CD1c-positive myeloid dendritic cell (primary cell): ENCODE measurements around the gene NR3C2.

Source experiments
- DNase-seq: peaks from one replicate; pipeline ENCODE4 v3.0.0-alpha.2; 2016; ENCODE audit errors: extremely low spot score

The NR3C2 gene

DNA sequence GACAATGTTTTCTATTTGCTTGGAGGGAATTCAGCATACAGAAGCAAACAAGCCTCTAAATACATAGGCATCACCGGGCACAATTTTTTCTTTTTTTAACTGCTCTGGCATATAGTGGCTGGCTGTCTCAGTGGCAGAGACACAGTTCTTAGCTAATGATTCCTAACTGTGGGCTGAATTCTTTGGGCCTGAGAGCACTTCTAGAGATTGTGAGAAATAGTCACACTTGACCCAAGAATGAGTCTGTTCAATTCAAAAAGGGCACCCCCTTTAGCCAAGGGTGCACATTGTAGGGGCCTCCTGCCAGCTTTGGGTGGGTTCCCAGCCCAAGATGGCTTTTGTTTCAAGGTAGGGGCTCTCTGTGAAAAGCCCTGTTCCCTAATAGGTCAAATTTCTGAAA is 364.6 kb downstream of the NR3C2 start:
- no peak for DNase-seq

GRCh38 chr4:148076964-148077363 is 365.2 kb downstream of the NR3C2 start:
- DNase-seq: no peak

GRCh38 chr4:148075438-148075837 is 366.8 kb downstream of the NR3C2 start:
- DNase-seq: no peak

GRCh38 chr4:148074462-148074861 is 367.8 kb downstream of the NR3C2 start:
- DNase-seq: no peak

DNA sequence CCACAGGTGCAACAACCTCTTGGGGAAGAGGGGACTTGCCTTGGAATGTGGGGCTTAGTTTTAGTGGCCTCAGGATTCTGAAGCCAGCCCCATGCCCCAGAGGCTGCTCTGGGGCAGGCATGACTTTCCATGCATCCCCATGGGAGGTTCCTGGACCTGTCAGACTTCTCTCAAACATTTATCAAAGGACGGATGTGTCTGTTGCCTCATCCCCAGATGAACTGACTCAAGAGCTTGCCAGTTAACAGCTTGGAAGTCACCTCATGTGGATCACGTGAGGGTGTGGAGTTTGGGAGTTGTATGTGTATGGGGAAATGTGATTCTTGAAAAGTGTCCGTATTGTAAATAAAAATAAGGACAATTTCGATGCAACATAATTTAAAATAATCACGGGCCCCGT is 368.9 kb downstream of the NR3C2 start:
- DNase-seq: no peak

GRCh38 chr4:148072789-148073188 is 369.4 kb downstream of the NR3C2 start:
- no peak for DNase-seq

DNA sequence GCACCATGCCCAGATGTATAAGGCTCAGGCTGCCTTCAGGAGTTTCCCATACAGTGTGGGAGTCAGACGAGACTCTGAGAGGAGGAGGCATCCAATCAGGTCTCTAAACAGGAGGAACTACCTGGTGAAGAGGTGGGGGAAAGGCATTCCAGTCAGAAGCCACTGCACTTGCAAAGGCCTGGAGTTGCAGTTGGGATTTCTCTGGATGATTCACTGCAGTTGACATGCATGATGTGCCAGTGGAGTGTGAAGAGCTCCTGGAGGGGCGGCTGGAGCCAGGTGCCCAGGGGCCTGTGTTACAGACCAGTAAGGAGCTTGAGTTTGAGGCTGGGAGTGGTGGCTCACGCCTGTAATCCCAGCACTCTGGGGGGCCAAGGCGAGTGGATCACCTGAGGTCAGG is 371.2 kb downstream of the NR3C2 start:
- DNase-seq: no peak

DNA sequence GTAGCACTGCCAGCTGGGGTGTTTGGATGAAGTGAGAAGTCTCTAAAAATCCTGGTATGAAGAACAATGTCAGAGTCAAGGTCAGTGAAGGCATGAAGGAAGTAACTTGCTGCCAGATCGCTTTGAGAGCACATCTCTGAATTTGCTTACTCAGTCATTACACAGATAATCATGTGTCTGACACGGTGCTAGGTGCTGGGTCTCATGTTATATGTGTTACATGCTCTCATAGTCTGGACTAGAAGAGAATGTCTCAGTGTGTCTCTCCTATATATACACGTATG is 372.4 kb downstream of the NR3C2 start:
- DNase-seq: no peak

- no peak for DNase-seq
Observed at GRCh38 chr4:148069086-148069894, 372.9 kb downstream of the NR3C2 start.

- DNase-seq: no peak
Observed at GRCh38 chr4:148068065-148068911, 373.9 kb downstream of the NR3C2 start.

DNA sequence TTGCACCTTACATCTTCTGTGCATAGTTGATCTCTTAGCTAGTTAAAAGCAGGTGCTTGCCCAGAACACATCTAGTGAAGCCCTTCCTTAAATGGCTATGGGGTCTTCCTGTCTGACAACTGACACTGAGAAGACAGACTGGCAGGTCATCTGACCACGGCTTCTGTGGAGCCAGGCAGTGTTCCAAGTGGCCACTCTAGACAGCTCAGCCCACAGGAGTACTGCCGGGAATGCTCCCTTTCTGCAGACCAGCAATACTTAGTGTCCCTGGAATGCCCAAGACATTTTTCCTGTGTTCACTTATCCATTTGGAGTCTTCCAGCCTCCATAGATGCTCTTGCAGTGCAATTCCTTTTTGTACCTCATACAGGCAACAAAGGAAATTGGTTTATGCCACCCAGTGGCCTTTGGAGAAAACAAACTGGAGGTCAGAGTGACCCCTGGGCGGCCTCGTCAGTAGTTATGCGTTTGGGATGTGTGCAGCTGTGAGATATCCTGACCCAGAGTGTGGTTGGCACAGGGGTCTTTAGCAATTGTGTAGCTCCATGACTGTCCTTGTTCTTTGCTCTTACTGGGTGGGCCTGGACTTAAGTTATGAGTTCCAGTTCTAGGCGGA is 374.8 kb downstream of the NR3C2 start:
- no peak for DNase-seq

DNA sequence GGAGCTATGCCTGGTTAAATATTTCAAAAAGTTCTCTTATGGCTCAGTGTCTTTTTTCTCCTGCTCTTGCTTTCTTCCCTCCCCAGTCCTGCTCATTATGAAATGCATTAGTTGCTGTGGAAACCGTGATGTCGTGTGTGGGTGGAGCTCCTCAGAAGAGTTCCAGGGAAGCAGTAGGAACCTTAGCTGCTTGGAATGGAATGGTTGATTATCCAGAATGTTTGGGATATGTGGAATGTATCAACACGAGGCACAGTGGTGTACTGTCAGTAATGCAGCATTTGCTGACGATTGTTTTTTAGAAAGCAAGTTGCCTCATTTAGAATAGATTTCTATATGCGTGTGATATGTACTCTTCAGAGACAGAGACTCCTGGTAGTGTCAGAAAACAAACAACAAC is 377.1 kb downstream of the NR3C2 start:
- DNase-seq: peak; percentile 34

DNA sequence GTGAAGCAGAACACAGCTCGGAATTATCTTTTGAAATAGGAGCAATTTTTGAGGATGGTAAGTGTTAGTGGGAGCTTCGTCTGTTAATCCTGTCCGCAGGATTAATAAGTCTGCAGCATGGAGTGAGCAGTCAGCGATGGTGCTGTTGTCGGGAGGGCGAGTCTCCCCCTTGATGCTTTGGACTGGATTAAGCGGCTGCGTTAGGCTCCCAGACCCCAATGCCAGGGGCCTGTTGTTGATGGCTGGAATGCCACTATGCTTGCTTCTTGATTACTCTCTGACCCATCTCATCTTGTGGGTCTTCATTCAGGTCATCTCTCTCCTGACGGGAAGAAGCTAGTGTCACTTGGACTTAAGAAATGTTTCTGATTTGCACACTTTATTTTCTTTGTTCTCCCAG is 377.8 kb downstream of the NR3C2 start:
- DNase-seq: no peak

DNA sequence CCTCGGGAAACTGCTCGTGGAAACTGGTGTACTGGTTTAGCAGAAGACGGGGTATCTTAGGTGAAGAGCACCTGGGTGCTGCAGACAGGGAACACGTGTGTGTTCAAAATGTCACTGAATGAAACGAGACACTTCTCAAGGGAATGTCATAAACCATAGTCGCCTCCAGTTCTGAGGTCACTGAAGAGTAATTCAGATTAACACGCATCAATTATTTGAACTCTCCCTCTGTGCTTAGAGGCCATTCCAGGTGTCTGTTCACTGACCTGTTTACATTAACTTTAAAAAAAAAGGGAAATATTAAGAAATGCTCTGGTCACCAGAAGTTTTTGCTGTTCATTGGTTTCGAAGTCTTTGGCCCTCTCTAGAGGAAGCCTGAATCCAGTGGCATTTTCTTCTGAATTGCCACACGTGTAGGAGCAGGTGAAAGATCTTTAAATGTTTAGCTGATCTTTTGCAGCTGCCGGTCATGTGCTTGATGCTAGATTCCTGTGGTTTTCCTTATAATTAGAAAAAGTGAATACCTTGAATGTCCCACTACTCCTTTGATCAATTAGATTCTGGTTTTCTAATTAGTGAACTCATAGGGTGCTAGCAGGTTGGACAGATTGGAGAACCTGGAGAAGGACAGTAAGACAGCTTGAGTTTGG is 379.8 kb downstream of the NR3C2 start:
- DNase-seq: no peak

DNA sequence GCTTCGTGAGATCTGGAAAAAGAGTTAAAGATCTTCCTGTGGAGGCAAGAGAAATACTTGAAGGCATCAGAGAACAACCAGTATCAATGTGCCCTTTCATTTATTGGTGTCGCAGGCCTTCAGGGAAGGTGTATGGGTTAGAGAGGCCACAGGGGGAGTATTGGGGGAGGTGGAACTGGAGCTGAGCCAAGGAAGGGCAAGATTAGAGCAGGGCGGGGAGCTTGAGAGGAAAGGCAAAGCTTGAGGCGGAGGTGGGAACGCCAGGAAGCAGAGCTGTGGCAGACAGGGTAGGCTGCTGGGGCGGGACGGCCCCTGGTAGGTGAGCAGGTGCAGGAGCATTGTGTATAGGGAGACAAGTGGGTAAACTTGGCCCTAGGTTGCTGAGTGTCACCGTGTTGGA is 380.4 kb downstream of the NR3C2 start:
- no peak for DNase-seq

DNA sequence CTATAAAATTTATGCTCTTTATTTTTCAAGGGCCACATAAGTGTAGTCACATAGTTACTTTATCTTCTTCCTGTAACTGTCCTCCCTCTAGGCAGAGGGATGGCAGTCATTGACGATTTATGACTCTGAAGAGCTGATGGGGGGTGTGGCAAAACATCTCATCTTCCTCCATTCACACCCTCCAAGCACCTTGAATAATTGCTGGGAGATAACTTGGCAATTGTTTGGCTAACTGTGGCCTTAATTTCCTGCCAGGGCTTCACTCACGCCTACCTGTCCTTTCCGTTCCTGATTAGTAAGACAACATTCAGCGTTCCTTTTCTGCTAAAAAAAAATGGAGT is 381.1 kb downstream of the NR3C2 start:
- DNase-seq: no peak

DNA sequence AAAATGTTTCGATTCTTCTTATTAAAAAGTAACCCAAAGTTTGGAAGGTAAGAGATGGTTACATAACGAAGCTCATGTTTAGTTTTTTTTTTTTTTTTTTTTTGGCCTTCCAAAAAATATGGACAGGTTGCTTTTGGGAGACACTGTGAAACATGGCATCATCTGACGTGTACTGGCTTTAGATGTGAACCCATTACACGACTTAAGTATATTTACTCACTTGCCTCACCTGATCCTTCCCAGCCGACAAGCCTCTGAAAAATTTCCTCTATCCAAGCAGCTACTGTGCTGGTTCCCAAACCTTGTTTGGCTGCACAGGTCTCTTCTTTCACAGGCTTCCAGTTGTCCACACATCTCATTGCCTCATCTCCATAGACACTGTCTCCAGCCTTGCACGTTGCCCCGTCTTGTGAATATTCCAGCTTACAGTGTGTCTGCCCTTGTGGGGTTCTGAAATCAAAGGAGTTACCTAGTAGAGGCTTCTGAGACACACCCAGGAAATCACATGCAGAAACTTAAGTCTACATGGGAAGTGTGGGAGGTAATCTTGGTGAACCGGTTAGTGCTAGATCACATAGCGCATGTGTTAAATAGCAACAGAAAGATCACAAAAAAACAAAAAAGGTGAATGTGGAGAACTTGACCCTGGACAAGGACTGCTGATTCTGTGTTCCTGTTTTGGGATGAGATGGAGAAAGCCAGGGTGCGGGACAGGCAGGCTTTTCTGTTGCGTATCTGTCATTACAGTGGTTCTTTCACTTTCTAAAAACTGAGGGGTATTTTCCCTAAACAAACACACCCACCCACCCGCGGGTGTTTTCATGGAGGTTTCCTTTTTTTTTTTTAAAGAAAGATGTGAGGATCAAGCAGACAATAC is 381.7 kb downstream of the NR3C2 start:
- peak; percentile 18 for DNase-seq

- DNase-seq: no peak
Observed at GRCh38 chr4:148059617-148060180, 382.5 kb downstream of the NR3C2 start.

- DNase-seq: no peak
Observed at GRCh38 chr4:148057984-148058859, 384.0 kb downstream of the NR3C2 start.

DNA sequence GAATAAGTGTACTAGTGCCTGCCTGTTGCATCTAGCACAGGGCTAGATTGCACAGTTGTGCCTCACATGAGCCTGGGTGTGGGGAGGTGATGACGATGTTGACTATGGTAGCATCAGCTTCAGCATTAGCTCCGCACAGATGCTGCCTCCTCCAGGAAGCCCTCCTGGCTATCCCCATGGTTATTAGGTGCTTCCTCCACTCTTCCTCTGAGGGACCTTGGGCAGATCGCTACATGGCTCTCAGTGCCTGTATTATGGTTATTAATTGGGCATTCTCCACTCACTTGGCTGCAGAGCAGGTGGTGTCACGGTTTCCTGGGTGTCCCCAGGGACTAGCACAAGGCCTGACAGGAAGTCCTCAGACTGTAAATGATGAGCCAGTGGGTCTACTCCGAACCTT is 384.7 kb downstream of the NR3C2 start:
- no peak for DNase-seq
